Measurements from ENCODE around the gene GNB2.
A peak's percentile ranks its signal among the peaks of the same experiment; 100 is the strongest.

The GNB2 gene

DNA sequence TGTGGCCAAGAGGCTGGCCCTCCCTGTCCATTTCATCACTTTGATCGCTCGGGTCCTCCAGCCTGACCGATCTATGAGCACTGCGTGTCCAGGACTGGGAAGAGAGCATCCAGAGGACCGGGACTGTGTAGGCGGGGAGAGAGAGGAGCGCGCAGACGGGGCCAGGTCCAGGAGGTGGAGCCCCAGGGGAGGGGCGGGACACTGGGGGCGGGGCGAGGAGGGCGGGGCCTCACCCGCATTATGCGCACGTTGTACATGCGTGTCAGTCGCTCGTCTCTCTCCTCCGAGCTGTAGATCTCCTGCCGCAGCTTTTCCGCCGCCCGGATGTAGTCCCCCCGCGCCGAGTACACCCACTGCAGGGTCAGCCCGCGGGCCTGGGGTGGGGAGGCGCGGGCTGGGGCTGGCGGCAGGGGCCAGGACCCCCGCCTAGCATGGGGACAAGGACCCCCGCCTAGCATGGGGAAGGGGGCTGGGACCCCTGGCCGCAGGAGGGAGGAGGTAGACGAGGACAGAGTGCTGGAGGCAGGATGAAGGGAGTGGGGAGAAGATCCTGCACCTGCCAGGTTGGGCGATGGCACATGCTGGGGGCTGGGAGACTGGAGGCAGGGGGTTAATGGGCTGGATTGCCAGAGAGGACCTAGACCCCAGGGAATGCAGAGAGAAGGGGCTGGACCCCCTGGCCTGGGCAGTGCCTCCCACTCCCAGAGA, 46.9 kb upstream of the GNB2 start:
- H3K4me2 ChIP-seq (ENCODE audit: low read length): peak overlapping the region; percentile 74
- H3K9me3 ChIP-seq (ENCODE audit: low read length): no peaks in the 10 kb centered on the region
- H3K4me3 ChIP-seq (ENCODE audit: low read depth, low read length, poor library complexity, severe bottlenecking): peak overlapping the region; percentile 62
- TF ChIP-seq EZH2 (IDR thresholded peaks at IDR 0.05; ENCODE audit: borderline replicate concordance, low read length): no peak
- TF ChIP-seq, protein P1, sequence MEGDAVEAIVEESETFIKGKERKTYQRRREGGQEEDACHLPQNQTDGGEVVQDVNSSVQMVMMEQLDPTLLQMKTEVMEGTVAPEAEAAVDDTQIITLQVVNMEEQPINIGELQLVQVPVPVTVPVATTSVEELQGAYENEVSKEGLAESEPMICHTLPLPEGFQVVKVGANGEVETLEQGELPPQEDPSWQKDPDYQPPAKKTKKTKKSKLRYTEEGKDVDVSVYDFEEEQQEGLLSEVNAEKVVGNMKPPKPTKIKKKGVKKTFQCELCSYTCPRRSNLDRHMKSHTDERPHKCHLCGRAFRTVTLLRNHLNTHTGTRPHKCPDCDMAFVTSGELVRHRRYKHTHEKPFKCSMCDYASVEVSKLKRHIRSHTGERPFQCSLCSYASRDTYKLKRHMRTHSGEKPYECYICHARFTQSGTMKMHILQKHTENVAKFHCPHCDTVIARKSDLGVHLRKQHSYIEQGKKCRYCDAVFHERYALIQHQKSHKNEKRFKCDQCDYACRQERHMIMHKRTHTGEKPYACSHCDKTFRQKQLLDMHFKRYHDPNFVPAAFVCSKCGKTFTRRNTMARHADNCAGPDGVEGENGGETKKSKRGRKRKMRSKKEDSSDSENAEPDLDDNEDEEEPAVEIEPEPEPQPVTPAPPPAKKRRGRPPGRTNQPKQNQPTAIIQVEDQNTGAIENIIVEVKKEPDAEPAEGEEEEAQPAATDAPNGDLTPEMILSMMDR (IDR thresholded peaks at IDR 0.05; ENCODE audit: low read length): no peak
- no peaks in the 10 kb centered on the region for H3K9me2 ChIP-seq (ENCODE audit: low read depth, low read length)
- peak overlapping the region; percentile 67 for H3K9ac ChIP-seq (ENCODE audit: low read length)
- H3K79me2 ChIP-seq (ENCODE audit: insufficient read depth, low read length): no peaks in the 10 kb centered on the region
- no peaks in the 10 kb centered on the region for H3K36me3 ChIP-seq (ENCODE audit: insufficient read depth, low read length)
- no peaks in the 10 kb centered on the region for H4K20me1 ChIP-seq (ENCODE audit: insufficient read depth, low read length)
- no peaks in the 10 kb centered on the region for H3K27me3 ChIP-seq (ENCODE audit: insufficient read depth, low read length)
- no peak overlapping the region for H2AFZ ChIP-seq (ENCODE audit: low read length)
- peaks cover 22% of the 10 kb centered on the region for H3K4me1 ChIP-seq (ENCODE audit: insufficient read depth, low read length, severe bottlenecking)
- H3K27ac ChIP-seq (ENCODE audit: low read depth, low read length, poor library complexity, severe bottlenecking): no peak overlapping the region
- H3F3A ChIP-seq (ENCODE audit: insufficient read depth, low read length): no peaks in the 10 kb centered on the region

- no peak overlapping the region for H3K27ac ChIP-seq (ENCODE audit: low read depth, low read length, poor library complexity, severe bottlenecking)
- no peaks in the 10 kb centered on the region for H4K20me1 ChIP-seq (ENCODE audit: insufficient read depth, low read length)
- H3K9ac ChIP-seq (ENCODE audit: low read length): peak overlapping the region; percentile 67
- H3F3A ChIP-seq (ENCODE audit: insufficient read depth, low read length): no peaks in the 10 kb centered on the region
- TF ChIP-seq EZH2 (IDR thresholded peaks at IDR 0.05; ENCODE audit: borderline replicate concordance, low read length): no peak
- TF ChIP-seq, protein P1 (IDR thresholded peaks at IDR 0.05; ENCODE audit: low read length): no peak
- no peaks in the 10 kb centered on the region for H3K36me3 ChIP-seq (ENCODE audit: insufficient read depth, low read length)
- peak overlapping the region; percentile 62 for H3K4me3 ChIP-seq (ENCODE audit: low read depth, low read length, poor library complexity, severe bottlenecking)
- no peaks in the 10 kb centered on the region for H3K9me2 ChIP-seq (ENCODE audit: low read depth, low read length)
- peak overlapping the region; percentile 74 for H3K4me2 ChIP-seq (ENCODE audit: low read length)
- no peak overlapping the region for H2AFZ ChIP-seq (ENCODE audit: low read length)
- H3K9me3 ChIP-seq (ENCODE audit: low read length): no peaks in the 10 kb centered on the region
- H3K4me1 ChIP-seq (ENCODE audit: insufficient read depth, low read length, severe bottlenecking): peaks cover 22% of the 10 kb centered on the region
- no peaks in the 10 kb centered on the region for H3K27me3 ChIP-seq (ENCODE audit: insufficient read depth, low read length)
- H3K79me2 ChIP-seq (ENCODE audit: insufficient read depth, low read length): no peaks in the 10 kb centered on the region
Measured at GRCh38 chr7:100627238-100627549, 46.3 kb upstream of the GNB2 start.

DNA sequence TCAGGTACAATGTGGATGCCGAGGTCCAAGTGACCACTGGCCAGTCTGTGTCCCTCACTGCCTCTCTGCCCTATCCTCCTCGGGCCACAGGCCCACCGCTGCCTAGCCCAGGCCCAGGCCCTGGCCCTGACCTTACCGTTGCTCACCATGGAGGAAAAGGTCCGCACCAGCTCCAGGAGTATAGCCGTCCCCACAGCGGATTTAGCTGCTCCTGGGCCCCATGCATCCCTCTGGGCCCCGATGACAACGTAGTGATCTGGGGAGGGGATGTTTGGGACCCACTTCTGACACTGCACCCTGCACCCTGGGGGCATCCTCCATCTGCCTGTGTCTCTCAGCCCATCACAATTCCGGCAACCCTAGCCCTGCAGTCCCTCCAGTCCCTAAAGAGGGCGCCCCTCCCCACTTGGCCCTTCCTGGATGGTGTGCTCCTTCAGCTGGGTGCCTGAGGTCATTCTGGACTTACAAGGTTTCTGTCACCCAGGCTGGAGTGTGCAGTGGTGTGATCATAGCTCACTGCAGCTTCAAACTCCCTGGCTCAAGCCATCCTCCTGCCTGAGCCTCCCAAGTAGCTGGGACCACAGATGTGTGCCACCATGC, 44.3 kb upstream of the GNB2 start:
- TF ChIP-seq, protein P1 (IDR thresholded peaks at IDR 0.05; ENCODE audit: low read length): peak; percentile 88
- TF ChIP-seq EZH2 (IDR thresholded peaks at IDR 0.05; ENCODE audit: borderline replicate concordance, low read length): no peak
- Histone ChIP-seq H2AFZ (ENCODE audit: low read length) (no peak overlapping the region), H3K4me3 (ENCODE audit: low read depth, low read length, poor library complexity, severe bottlenecking) (peak overlapping the region; percentile 15), H3K27me3 (ENCODE audit: insufficient read depth, low read length) (no peaks in the 10 kb centered on the region), H3K9ac (ENCODE audit: low read length) (peak overlapping the region; percentile 21; the same call in 1 of the 2 replicates), H3K4me2 (ENCODE audit: low read length) (peak overlapping the region; percentile 45; the same call in 1 of the 2 replicates), H3F3A (ENCODE audit: insufficient read depth, low read length) (no peaks in the 10 kb centered on the region), H4K20me1 (ENCODE audit: insufficient read depth, low read length) (no peaks in the 10 kb centered on the region), H3K4me1 (ENCODE audit: insufficient read depth, low read length, severe bottlenecking) (peaks cover 36% of the 10 kb centered on the region), H3K9me2 (ENCODE audit: low read depth, low read length) (no peaks in the 10 kb centered on the region), H3K27ac (ENCODE audit: low read depth, low read length, poor library complexity, severe bottlenecking) (no peak overlapping the region), H3K9me3 (ENCODE audit: low read length) (no peaks in the 10 kb centered on the region), H3K79me2 (ENCODE audit: insufficient read depth, low read length) (no peaks in the 10 kb centered on the region), H3K36me3 (ENCODE audit: insufficient read depth, low read length) (no peaks in the 10 kb centered on the region)
